ENCODE data around the gene FKBP8. TPM values are rescaled to one million over a fixed set of nuclear protein-coding genes. Genes with fewer than 3 reads are reported as not detected.
"Not testable (repeated sequence)": the region's sequence is repeated elsewhere in the genome, so short reads cannot be mapped to it uniquely, and the experiment has no call there.

FKBP8 gene
- 100 to 1,000 TPM; 167 to 168 TPM for total RNA-seq

- CTCF ChIA-PET = interaction anchor here (1.3 to 1.6 kb wide), 3 partner anchors 21 to 45 kb away, joined by 3 to 9 read pairs (median 4); partner anchors contain the start of genes ELL and REX1BD
- POLR2A ChIA-PET = interaction anchor here (0.8 to 2.2 kb wide), 5 partner anchors 14 to 28 kb away, joined by 3 to 12 read pairs (median 9); partner anchors contain the start of genes ELL, KXD1 and UBA52
Measured at GRCh38 chr19:18542941-18543813, at the start of gene FKBP8. Gene FKBP8, minus strand, starts transcription at chr19:18543573. Its CDS starts 1,603 bp downstream, at chr19:18541970.

- POLR2A ChIA-PET = not testable (repeated sequence)
- CTCF ChIA-PET = interaction anchor here (1.0 to 2.2 kb wide), 7 partner anchors 21 to 257 kb away, joined by 3 to 11 read pairs (median 3); no protein-coding TSS in a partner anchor
Measured at GRCh38 chr19:18592732-18593131, 49.4 kb upstream of the FKBP8 start.

DNA sequence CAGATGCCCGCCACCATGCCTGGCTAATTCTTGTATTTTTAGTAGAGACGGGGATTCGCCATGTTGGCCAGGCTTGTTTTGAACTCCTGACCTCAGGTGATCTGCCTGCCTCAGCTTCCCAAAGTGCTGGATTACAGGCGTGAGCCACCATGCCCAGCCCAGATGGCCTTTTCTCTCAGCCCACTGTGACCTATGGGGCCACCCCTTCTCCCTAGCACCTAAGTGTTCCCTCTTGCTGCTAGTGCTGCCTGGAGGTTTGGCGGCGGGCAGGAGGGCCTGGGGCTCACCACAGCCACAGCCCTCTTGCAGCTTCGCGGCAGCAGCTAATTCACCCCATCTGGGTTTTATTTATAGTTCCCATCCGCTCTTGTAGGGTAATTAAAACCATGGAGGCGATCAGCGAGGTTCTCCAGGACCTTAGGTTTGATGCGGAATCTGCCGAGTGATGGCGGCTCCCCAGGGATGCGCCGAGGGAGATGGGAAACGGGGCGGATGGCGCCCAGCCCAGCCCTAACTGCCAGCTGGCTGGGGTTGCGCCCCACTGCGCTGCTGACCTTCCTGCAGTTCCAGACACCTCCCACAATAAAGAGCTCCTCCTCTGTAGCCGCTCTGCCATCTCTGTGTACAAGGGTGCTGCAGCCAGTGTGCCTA is 48.5 kb upstream of the FKBP8 start:
- CTCF ChIA-PET = interaction anchor here (1.0 to 2.2 kb wide), 5 partner anchors 21 to 255 kb away, joined by 3 to 11 read pairs (median 3); partner anchors contain the start of gene UBA52
- POLR2A ChIA-PET = no interaction called here

GRCh38 chr19:18590273-18591272 is 47.2 kb upstream of the FKBP8 start:
- POLR2A ChIA-PET = interaction anchor here (0.7 kb wide), 1 partner anchor 251 kb away, joined by 10 read pairs; no protein-coding TSS in a partner anchor
- CTCF ChIA-PET = interaction anchor here (0.6 to 4.5 kb wide), 4 partner anchors 18 to 256 kb away, joined by 3 to 41 read pairs (median 4); partner anchors contain the start of gene UBA52

- ChIA-PET POLR2A (interaction anchor here (0.6 to 2.7 kb wide), 13 partner anchors 11 to 330 kb away, joined by 3 to 34 read pairs (median 4); partner anchors contain the start of genes COPE, DDX49, ELL and UBA52), CTCF (interaction anchor here (0.6 to 4.5 kb wide), 16 partner anchors 10 to 315 kb away, joined by 3 to 41 read pairs (median 4); partner anchors contain the start of genes ELL, FKBP8 and UBA52)
Measured at GRCh38 chr19:18589380-18590272, 46.3 kb upstream of the FKBP8 start.

- ChIA-PET CTCF (interaction anchor here (0.6 to 4.5 kb wide), 19 partner anchors 9 to 315 kb away, joined by 3 to 41 read pairs (median 4); partner anchors contain the start of genes ELL, FKBP8 and UBA52), POLR2A (interaction anchor here (0.5 to 2.7 kb wide), 14 partner anchors 11 to 330 kb away, joined by 3 to 34 read pairs (median 4); partner anchors contain the start of genes COPE, DDX49, ELL and KXD1)
Measured at GRCh38 chr19:18588611-18589379, 45.4 kb upstream of the FKBP8 start, which contains the start of gene REX1BD. Gene REX1BD, plus strand, starts transcription at chr19:18588798. Its CDS starts 4 bp downstream, at chr19:18588802.

DNA sequence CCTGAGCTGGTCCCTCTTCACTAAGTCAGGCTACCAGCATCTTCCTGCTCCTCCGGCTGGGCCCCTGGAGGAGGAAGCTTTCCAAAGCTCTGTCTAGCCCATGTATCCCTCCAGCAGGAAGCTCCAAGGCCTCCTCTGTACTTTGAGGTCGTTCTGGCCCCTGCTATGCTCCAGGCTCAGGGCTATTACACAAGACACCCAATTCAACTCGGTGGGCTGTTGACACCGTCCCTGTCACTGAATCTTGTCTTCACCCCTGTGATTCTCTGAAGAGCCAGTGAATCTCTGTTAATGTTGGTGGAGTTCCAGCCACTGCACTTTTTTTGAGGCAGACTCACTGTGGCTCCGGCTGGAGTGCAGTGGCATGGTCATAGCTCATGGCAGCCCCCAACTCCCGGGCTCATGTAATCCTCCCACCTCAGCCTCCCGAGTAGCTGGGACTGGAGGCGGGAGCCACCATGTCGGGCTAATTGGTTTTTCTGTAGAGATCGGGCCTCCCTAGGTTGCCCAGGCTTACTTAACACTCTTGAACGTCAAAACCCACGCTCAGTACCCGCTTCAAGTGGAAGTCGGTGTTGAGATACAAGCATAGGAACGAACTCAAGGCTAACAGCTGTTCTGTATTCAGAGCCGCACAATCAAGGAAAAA is 44.7 kb upstream of the FKBP8 start:
- ChIA-PET POLR2A (interaction anchor here (0.5 to 2.7 kb wide), 9 partner anchors 10 to 247 kb away, joined by 3 to 34 read pairs (median 4); partner anchors contain the start of genes ELL, KXD1 and UBA52), CTCF (interaction anchor here (0.6 to 4.5 kb wide), 15 partner anchors 8 to 259 kb away, joined by 3 to 41 read pairs (median 3); partner anchors contain the start of genes ELL, FKBP8 and UBA52)

GRCh38 chr19:18587561-18587960 is 44.2 kb upstream of the FKBP8 start:
- POLR2A ChIA-PET = interaction anchor here (0.5 to 2.7 kb wide), 3 partner anchors 15 to 246 kb away, joined by 4 to 34 read pairs (median 6); partner anchors contain the start of gene UBA52
- CTCF ChIA-PET = interaction anchor here (0.6 to 4.5 kb wide), 12 partner anchors 8 to 259 kb away, joined by 3 to 41 read pairs (median 4); partner anchors contain the start of genes ELL, FKBP8 and UBA52

DNA sequence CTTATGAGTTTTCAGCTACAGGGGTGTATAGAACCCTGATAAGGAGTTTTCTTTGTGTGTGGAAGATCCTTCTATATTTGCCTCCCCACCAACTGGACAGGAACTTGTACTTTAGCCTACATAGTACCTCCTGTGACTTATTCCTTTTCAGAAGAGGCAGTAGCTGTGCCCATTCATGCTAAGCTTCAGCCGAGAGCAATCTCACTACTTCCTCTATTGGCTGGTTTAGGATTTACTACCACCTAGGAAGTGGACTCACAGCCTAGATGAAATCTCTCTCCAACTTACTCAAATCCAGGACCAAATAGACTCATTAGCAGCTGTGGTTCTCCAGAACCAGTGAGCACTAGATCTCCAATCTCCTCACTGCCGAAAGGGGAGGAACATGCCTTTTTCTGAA is 42.9 kb upstream of the FKBP8 start:
- ChIA-PET POLR2A (no interaction called here), CTCF (interaction anchor here (4.5 kb wide), 1 partner anchor 13 kb away, joined by 41 read pairs; the partner anchor contains the start of gene UBA52)

DNA sequence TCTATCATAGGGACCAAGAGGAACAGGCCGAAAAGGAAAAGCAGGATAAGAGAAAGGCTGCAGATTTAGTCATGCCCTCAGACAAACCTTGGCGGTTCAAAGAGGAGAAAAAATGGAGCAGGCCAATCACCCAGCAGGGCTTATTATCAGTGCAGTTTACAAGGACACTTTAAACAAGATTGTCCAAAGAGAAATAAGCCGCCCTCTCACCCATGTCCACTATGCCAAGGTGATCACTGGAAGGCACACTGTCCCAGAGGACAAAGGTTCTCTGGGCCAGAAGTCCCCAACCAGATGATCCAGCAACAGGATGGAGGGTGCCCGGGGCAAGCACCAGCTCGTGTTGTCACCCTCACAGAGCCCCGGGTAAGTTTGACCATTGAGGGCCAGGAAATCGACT is 36.9 kb upstream of the FKBP8 start:
- ChIA-PET POLR2A (no interaction called here), CTCF (interaction anchor here (1.0 to 1.4 kb wide), 2 partner anchors 8 to 14 kb away, joined by 3 to 4 read pairs; partner anchors contain the start of gene REX1BD)

GRCh38 chr19:18577365-18577914 is 34.1 kb upstream of the FKBP8 start:
- CTCF ChIA-PET = interaction anchor here (1.1 to 1.2 kb wide), 2 partner anchors 10 to 58 kb away, joined by 4 read pairs; no protein-coding TSS in a partner anchor
- POLR2A ChIA-PET = interaction anchor here (0.5 to 1.1 kb wide), 4 partner anchors 9 to 70 kb away, joined by 3 to 7 read pairs (median 4); partner anchors contain the start of gene REX1BD

GRCh38 chr19:18576383-18576782 is 33.0 kb upstream of the FKBP8 start:
- ChIA-PET CTCF (interaction anchor here (0.6 to 1.2 kb wide), 2 partner anchors 57 to 316 kb away, joined by 4 read pairs; no protein-coding TSS in a partner anchor), POLR2A (interaction anchor here (0.8 kb wide), 1 partner anchor 18 kb away, joined by 3 read pairs; no protein-coding TSS in a partner anchor)

- ChIA-PET POLR2A (no interaction called here), CTCF (interaction anchor here (1.0 to 3.9 kb wide), 2 partner anchors 13 to 70 kb away, joined by 4 to 41 read pairs; partner anchors contain the start of gene REX1BD)
Measured at GRCh38 chr19:18574691-18575291, 31.4 kb upstream of the FKBP8 start.

Measured in activated CD8-positive, alpha-beta memory T cell treated with anti-CD3 and anti-CD28 coated beads for 36 hours (primary cell).